Endothelial cell (in vitro differentiated cells): Measurements from ENCODE around the gene ABHD17B. TPM values are rescaled to one million over a fixed set of nuclear protein-coding genes. Genes with fewer than 3 reads are reported as not detected.

Experiments
- DNase-seq: peaks from one replicate; pipeline ENCODE4 v3.0.0; 2021; ENCODE audit warnings: low spot score
- H3K27ac Mint-ChIP-seq: one replicate; pipeline ENCODE4 v1.8.0; 2021; ENCODE audit warnings: mixed read lengths, inconsistent platforms; ENCODE audit not compliant: unreplicated experiment
- H3K27me3 Mint-ChIP-seq: one replicate; pipeline ENCODE4 v1.8.0; 2021; ENCODE audit warnings: mild to moderate bottlenecking, moderate library complexity, mixed read lengths, inconsistent platforms; ENCODE audit not compliant: unreplicated experiment
- H3K36me3 Mint-ChIP-seq: one replicate; pipeline ENCODE4 v1.8.0; 2021; ENCODE audit warnings: mild to moderate bottlenecking, low read depth, mixed read lengths, inconsistent platforms; ENCODE audit not compliant: unreplicated experiment
- H3K4me1 Mint-ChIP-seq: one replicate; pipeline ENCODE4 v1.8.0; 2021; ENCODE audit warnings: mild to moderate bottlenecking, mixed read lengths, inconsistent platforms; ENCODE audit not compliant: unreplicated experiment
- H3K4me3 Mint-ChIP-seq: one replicate; pipeline ENCODE4 v1.8.0; 2021; ENCODE audit warnings: mild to moderate bottlenecking, mixed read lengths, inconsistent platforms; ENCODE audit not compliant: unreplicated experiment
- H3K9me3 Mint-ChIP-seq: one replicate; pipeline ENCODE4 v1.8.0; 2021; ENCODE audit warnings: mixed read lengths, inconsistent platforms; ENCODE audit not compliant: unreplicated experiment
- total RNA-seq: library from RNA; stranded (reverse); fragmentation: NEBNext Ultra II Directional; extraction: Animal tissue kit (Norgen Biotek cat#: 25700); gene quantifications from one replicate; pipeline ENCODE4 v1.2.1, GENCODE V29; 2021; ENCODE audit not compliant: unreplicated experiment
- TF ChIP-seq, protein P1 (sequence below): fragments of 200-600 bp; sonication (generic); IDR thresholded peaks from one replicate; pipeline ENCODE4 v1.5.0; 2021; ENCODE audit warnings: antibody characterized with exemption; ENCODE audit not compliant: unreplicated experiment

The ABHD17B gene
- total RNA-seq, 1 donor from 2014 or later = 32.6 TPM

- Mint-ChIP-seq H3K27ac (no peak overlapping the region), H3K27me3 (no peaks in the 10 kb centered on the region), H3K36me3 (peaks cover 17% of the 10 kb centered on the region), H3K9me3 (no peaks in the 10 kb centered on the region), H3K4me1 (peaks cover 11% of the 10 kb centered on the region), H3K4me3 (no peak overlapping the region)
- TF ChIP-seq, protein P1, sequence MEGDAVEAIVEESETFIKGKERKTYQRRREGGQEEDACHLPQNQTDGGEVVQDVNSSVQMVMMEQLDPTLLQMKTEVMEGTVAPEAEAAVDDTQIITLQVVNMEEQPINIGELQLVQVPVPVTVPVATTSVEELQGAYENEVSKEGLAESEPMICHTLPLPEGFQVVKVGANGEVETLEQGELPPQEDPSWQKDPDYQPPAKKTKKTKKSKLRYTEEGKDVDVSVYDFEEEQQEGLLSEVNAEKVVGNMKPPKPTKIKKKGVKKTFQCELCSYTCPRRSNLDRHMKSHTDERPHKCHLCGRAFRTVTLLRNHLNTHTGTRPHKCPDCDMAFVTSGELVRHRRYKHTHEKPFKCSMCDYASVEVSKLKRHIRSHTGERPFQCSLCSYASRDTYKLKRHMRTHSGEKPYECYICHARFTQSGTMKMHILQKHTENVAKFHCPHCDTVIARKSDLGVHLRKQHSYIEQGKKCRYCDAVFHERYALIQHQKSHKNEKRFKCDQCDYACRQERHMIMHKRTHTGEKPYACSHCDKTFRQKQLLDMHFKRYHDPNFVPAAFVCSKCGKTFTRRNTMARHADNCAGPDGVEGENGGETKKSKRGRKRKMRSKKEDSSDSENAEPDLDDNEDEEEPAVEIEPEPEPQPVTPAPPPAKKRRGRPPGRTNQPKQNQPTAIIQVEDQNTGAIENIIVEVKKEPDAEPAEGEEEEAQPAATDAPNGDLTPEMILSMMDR = no peak
- no peak for DNase-seq
These were observed 6.0 kb upstream of the ABHD17B start for GRCh38 chr9:71916834-71917534.

DNA sequence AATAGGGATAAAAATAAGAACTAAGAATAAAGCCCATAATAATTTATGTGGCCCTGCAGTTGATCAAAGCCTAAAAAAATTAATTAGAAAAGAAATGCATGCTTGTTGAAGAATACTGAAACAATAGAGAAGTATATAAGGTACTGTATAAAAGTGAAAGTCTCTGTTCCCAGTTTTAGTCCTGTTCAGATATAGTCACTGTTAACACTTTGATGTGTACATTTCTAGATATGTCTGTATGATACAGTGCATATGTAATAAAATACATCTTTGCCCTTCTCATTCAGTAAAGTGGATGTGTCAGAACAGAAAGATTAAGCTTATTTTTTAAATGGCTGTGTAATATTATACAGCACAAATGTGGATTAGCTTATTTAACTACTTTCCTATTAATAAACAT is 4.5 kb upstream of the ABHD17B start:
- Mint-ChIP-seq H3K36me3 (peaks cover 17% of the 10 kb centered on the region), H3K4me1 (peaks cover 20% of the 10 kb centered on the region), H3K4me3 (no peak overlapping the region), H3K27me3 (peaks cover 5% of the 10 kb centered on the region), H3K27ac (no peak overlapping the region), H3K9me3 (no peaks in the 10 kb centered on the region)
- DNase-seq = no peak
- TF ChIP-seq, protein P1 = no peak

- Mint-ChIP-seq H3K27me3 (peaks cover 11% of the 10 kb centered on the region), H3K4me1 (peaks cover 44% of the 10 kb centered on the region), H3K9me3 (no peaks in the 10 kb centered on the region), H3K4me3 (peak overlapping the region; percentile 100), H3K27ac (peak overlapping the region; percentile 97), H3K36me3 (peaks cover 6% of the 10 kb centered on the region)
- no peak for DNase-seq
- TF ChIP-seq, protein P1 = no peak
These were observed 929 bp upstream of the ABHD17B start for GRCh38 chr9:71911908-71912335.

- Mint-ChIP-seq H3K27me3 (peaks cover 11% of the 10 kb centered on the region), H3K4me1 (peaks cover 44% of the 10 kb centered on the region), H3K27ac (peak overlapping the region; percentile 97), H3K9me3 (no peaks in the 10 kb centered on the region), H3K4me3 (peak overlapping the region; percentile 100), H3K36me3 (peaks cover 6% of the 10 kb centered on the region)
- TF ChIP-seq, protein P1 = no peak
- DNase-seq = no peak
These were observed 338 bp downstream of the ABHD17B start for GRCh38 chr9:71910650-71911060.

DNA sequence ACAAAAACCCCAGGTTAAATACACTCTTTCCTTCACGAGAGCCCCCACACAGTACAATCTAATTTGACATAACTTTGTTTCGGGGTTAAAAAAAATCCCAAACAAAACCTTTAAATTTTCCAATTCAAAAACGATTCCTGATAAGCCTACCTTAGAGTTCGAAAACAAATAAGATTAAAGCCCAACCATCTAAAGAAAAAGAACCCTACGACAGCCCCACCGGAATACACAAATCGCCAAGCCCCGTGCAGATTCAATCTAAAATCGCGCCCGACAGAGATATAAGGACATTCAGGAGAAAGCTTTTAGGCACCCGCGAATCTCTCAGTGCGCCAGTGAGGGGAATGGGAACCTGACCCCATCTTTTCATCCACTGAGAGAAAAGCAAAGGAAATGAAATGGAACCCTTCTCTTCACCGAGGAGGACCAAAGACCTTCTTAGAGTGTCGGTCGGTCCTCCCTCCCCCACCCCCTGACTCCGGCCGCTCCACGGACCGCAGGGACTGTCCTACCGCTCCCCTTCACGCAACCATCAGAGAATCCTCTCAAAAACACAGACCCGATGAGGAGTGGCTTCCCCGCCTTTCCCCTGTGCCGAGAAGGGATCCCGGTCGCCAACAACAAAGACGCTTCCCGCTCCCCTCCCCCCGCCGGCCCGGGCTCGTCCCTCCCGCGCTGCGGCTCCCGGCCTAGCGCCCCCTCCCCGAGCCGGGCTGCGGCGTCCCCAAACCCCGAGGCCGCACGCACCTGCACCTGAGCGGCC is 925 bp downstream of the ABHD17B start:
- Mint-ChIP-seq H3K27ac (peak overlapping the region; percentile 92), H3K4me1 (peaks cover 44% of the 10 kb centered on the region), H3K4me3 (peak overlapping the region; percentile 99), H3K9me3 (no peaks in the 10 kb centered on the region), H3K27me3 (peaks cover 11% of the 10 kb centered on the region), H3K36me3 (peaks cover 6% of the 10 kb centered on the region)
- TF ChIP-seq, protein P1 = no peak
- DNase-seq = peak; percentile 71
